Cardiac septum (tissue), 1 donor: ENCODE data around the gene FEM1A. TPM values are rescaled to one million over a fixed set of nuclear protein-coding genes. Genes with fewer than 3 reads are reported as not detected.
"Not testable (repeated sequence)": the region's sequence is repeated elsewhere in the genome, so short reads cannot be mapped to it uniquely, and the experiment has no call there.

Source experiments
- DNase-seq: peaks from one replicate; pipeline ENCODE4 v3.0.0-alpha.2; 2020; ENCODE audit warnings: low spot score
- intact Hi-C: fragments of 100-400 bp; cut with DNase I; formaldehyde crosslinking; loops from one replicate; pipeline ENCODE4 v1.14.0; 2022
- long read RNA-seq: library from polyadenylated mRNA; unstranded; transcript quantifications from one replicate; pipeline ENCODE4 v2.0.0, GENCODE V29; 2021
- total RNA-seq: library from RNA; stranded (reverse); fragmentation: NEBNext Ultra II Directional; extraction: Animal tissue kit (Norgen Biotek cat#: 25700); gene quantifications from one replicate; pipeline ENCODE4 v1.2.1, GENCODE V29; 2021
- donor health status: DM: no; HTN: no; CAD: no.

The FEM1A gene
- total RNA-seq, result 33.2 TPM
- long read RNA-seq, full-length matches to known transcripts, result 210 of 210 reads
- long read RNA-seq, partial matches to known transcripts, result 0 of 210 reads
- long read RNA-seq, other reads (novel, unspliced or antisense), result 0 of 210 reads

GRCh38 chr19:4791183-4792018 is at the start of gene FEM1A:
FEM1A (plus strand) TSS chr19:4791734; CDS start chr19:4791855, 121 bp downstream.
- DNase-seq, result peak; percentile 100
- intact Hi-C loops, result no loop called here

GRCh38 chr19:4742723-4743646 is 48.5 kb upstream of the FEM1A start:
- no peak for DNase-seq

GRCh38 chr19:4744451-4745174 is 46.9 kb upstream of the FEM1A start:
- intact Hi-C loops, result no loop called here
- DNase-seq, result no peak

More at GRCh38 chr19:4742723-4743646, 48.5 kb upstream of the FEM1A start:
- intact Hi-C loops, result no loop called here

- DNase-seq, intact Hi-C loops: not testable (repeated sequence)
Measured at GRCh38 chr19:4745175-4745574, 46.4 kb upstream of the FEM1A start.

GRCh38 chr19:4745986-4746385 is 45.5 kb upstream of the FEM1A start:
- intact Hi-C loops, result no loop called here
- no peak for DNase-seq

GRCh38 chr19:4748185-4748584 is 43.3 kb upstream of the FEM1A start:
- intact Hi-C loops, result no loop called here
- no peak for DNase-seq

- DNase-seq, result no peak
- intact Hi-C loops, result no loop called here
Measured at GRCh38 chr19:4748589-4748988, 42.9 kb upstream of the FEM1A start.

GRCh38 chr19:4749870-4750590 is 41.5 kb upstream of the FEM1A start:
- intact Hi-C loops, result no loop called here

GRCh38 chr19:4754248-4754647 is 37.3 kb upstream of the FEM1A start:
- no peak for DNase-seq
- intact Hi-C loops, result no loop called here

More at GRCh38 chr19:4749870-4750590, 41.5 kb upstream of the FEM1A start:
- DNase-seq, result no peak

GRCh38 chr19:4755459-4755858 is 36.1 kb upstream of the FEM1A start:
- intact Hi-C loops, result no loop called here

GRCh38 chr19:4758082-4758481 is 33.5 kb upstream of the FEM1A start:
- no peak for DNase-seq

More at GRCh38 chr19:4755459-4755858, 36.1 kb upstream of the FEM1A start:
- no peak for DNase-seq

GRCh38 chr19:4758659-4759058 is 32.9 kb upstream of the FEM1A start:
- intact Hi-C loops, result no loop called here
- no peak for DNase-seq

More at GRCh38 chr19:4758082-4758481, 33.5 kb upstream of the FEM1A start:
- intact Hi-C loops, result no loop called here

GRCh38 chr19:4759388-4760284 is 31.9 kb upstream of the FEM1A start:
- DNase-seq, result peak; percentile 90
- intact Hi-C loops, result no loop called here

GRCh38 chr19:4760285-4760650 is 31.3 kb upstream of the FEM1A start:
- intact Hi-C loops, result no loop called here
- no peak for DNase-seq

- intact Hi-C loops, result no loop called here
- DNase-seq, result no peak
Measured at GRCh38 chr19:4763021-4763420, 28.5 kb upstream of the FEM1A start.

- no peak for DNase-seq
- intact Hi-C loops, result no loop called here
Measured at GRCh38 chr19:4764393-4764660, 27.2 kb upstream of the FEM1A start.

GRCh38 chr19:4768934-4769777 is 22.4 kb upstream of the FEM1A start:
- intact Hi-C loops, result no loop called here
- peak; percentile 84 for DNase-seq
